Calu3 (cell line): ENCODE data around the gene LGALS12. TPM values are rescaled to one million over a fixed set of nuclear protein-coding genes. Genes with fewer than 3 reads are reported as not detected.

Experiments used
- BruUV-seq: library from RNA; stranded (reverse); fragments of 400-500 nt; replicated peaks from 2 replicates; lab custom pipeline; 2021; lab: Mats Ljungman, UMichigan
- CTCF ChIA-PET: fragments of 300-600 bp; sonication (Branson Sonifier 250); formaldehyde crosslinking; loops from one replicate; lab custom pipeline; 2022; ENCODE audit warnings: antibody characterized with exemption; lab: Charles Lee
- DNase-seq: peaks from one replicate; pipeline ENCODE4 v3.0.0; 2022
- H3K27ac Mint-ChIP-seq: one replicate; pipeline ENCODE4 v1.8.0; 2022; ENCODE audit warnings: mixed read lengths; ENCODE audit not compliant: unreplicated experiment
- H3K27me3 Mint-ChIP-seq: one replicate; pipeline ENCODE4 v1.8.0; 2022; ENCODE audit warnings: mixed read lengths; ENCODE audit not compliant: unreplicated experiment
- H3K36me3 Mint-ChIP-seq: one replicate; pipeline ENCODE4 v1.8.0; 2022; ENCODE audit warnings: mild to moderate bottlenecking, moderate library complexity, mixed read lengths; ENCODE audit not compliant: insufficient read depth, unreplicated experiment
- H3K4me1 Mint-ChIP-seq: one replicate; pipeline ENCODE4 v1.8.0; 2022; ENCODE audit warnings: mild to moderate bottlenecking, low read depth, mixed read lengths; ENCODE audit not compliant: unreplicated experiment
- H3K4me3 Mint-ChIP-seq: one replicate; pipeline ENCODE4 v1.8.0; 2022; ENCODE audit warnings: mild to moderate bottlenecking, low read depth, moderate library complexity, mixed read lengths; ENCODE audit not compliant: unreplicated experiment
- H3K9me3 Mint-ChIP-seq: one replicate; pipeline ENCODE4 v1.8.0; 2022; ENCODE audit warnings: low read depth, mixed read lengths; ENCODE audit not compliant: unreplicated experiment
- intact Hi-C: fragments of 100-400 bp; cut with micrococcal nuclease; formaldehyde crosslinking; loops from one replicate; pipeline ENCODE4 v1.10.0; 2022; ENCODE audit not compliant: unreplicated experiment
- total RNA-seq: library from RNA; stranded (reverse); gene quantifications from 2 replicates; pipeline ENCODE4 v1.2.3, GENCODE V29; 2022
- TF ChIP-seq, protein P1 (sequence below): fragments of 200-600 bp; IDR thresholded peaks from one replicate; pipeline ENCODE4 v1.8.0; 2022; ENCODE audit warnings: antibody characterized with exemption; ENCODE audit not compliant: unreplicated experiment

LGALS12 gene
- total RNA-seq, 1 experiment from 2014 or later, result not detected

DNA sequence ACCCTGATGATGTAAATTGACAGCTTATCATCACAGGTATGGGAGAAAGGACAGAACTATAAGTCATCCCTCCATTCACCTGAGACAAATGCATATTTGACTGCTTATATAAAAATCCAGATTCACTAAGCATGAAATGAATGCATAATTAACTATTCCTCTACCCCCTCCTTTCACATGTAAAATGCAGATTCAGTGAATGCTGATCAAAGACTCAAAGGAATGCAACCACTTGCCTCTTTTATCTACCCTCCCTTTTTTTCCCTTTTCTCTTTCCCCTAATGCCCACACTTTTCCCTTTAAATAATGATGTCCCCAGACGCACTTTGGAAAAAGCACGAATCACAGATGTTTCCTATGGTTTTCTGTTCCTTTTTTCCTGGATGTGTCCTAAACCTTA lies 26.2 kb downstream of the LGALS12 start:
- peak overlapping the region; percentile 84 for H3K27ac Mint-ChIP-seq
- TF ChIP-seq, protein P1, sequence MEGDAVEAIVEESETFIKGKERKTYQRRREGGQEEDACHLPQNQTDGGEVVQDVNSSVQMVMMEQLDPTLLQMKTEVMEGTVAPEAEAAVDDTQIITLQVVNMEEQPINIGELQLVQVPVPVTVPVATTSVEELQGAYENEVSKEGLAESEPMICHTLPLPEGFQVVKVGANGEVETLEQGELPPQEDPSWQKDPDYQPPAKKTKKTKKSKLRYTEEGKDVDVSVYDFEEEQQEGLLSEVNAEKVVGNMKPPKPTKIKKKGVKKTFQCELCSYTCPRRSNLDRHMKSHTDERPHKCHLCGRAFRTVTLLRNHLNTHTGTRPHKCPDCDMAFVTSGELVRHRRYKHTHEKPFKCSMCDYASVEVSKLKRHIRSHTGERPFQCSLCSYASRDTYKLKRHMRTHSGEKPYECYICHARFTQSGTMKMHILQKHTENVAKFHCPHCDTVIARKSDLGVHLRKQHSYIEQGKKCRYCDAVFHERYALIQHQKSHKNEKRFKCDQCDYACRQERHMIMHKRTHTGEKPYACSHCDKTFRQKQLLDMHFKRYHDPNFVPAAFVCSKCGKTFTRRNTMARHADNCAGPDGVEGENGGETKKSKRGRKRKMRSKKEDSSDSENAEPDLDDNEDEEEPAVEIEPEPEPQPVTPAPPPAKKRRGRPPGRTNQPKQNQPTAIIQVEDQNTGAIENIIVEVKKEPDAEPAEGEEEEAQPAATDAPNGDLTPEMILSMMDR, result no peak
- H3K9me3 Mint-ChIP-seq, result no peaks in the 10 kb centered on the region
- CTCF ChIA-PET, result no interaction called here
- H3K27me3 Mint-ChIP-seq, result no peaks in the 10 kb centered on the region
- peak overlapping the region; percentile 27 for H3K4me3 Mint-ChIP-seq
- peaks cover 43% of the 10 kb centered on the region for H3K36me3 Mint-ChIP-seq
- no peak for DNase-seq
- intact Hi-C loops, result loop anchor here (5.0 kb wide), 2 partner anchors 50 to 100 kb away; no protein-coding TSS in a partner anchor
- no TSS peak for BruUV-seq
- peaks cover 70% of the 10 kb centered on the region for H3K4me1 Mint-ChIP-seq

DNA sequence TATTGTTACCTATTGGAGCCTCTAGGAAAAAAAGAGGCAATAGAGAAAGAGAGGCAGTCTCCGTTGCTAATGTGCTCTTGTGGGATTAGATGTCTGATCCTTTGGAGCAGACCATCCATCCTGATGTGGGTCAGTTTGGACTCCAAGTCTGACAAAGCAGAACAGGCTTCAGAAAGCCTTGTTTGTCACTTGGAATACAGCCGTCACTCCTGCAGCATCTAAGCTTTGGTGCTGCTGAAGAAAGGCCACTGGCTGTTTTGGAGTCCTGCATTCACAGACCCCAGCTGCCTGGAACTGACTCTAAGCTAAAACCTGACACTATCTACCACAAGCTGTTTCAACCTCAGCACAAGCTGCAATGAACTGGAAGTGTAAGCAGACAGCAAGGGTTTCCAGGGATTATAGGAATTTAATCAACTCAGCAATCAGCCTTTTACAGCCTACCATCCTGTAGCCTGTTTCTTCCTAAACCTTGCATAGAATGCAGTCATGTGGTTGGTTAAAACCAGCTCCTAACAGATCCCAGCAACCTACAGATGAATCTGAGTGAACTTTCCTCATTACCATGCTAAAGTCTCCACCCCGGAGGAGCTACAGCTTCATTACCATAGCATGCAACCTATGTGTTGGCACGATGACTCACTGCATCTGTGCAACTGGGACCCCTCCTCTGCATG lies 27.1 kb downstream of the LGALS12 start:
- Mint-ChIP-seq H3K4me3 (peak overlapping the region; percentile 32), H3K27ac (peak overlapping the region; percentile 84), H3K36me3 (peaks cover 44% of the 10 kb centered on the region), H3K9me3 (no peaks in the 10 kb centered on the region), H3K27me3 (no peaks in the 10 kb centered on the region), H3K4me1 (peaks cover 72% of the 10 kb centered on the region)
- BruUV-seq, result no TSS peak
- TF ChIP-seq, protein P1, result no peak
- CTCF ChIA-PET, result interaction anchor here (1.0 to 1.2 kb wide), 2 partner anchors 18 to 54 kb away, joined by 3 to 4 read pairs; no protein-coding TSS in a partner anchor
- no peak for DNase-seq
- intact Hi-C loops, result loop anchor here (5.0 kb wide), 2 partner anchors 49 to 99 kb away; no protein-coding TSS in a partner anchor

DNA sequence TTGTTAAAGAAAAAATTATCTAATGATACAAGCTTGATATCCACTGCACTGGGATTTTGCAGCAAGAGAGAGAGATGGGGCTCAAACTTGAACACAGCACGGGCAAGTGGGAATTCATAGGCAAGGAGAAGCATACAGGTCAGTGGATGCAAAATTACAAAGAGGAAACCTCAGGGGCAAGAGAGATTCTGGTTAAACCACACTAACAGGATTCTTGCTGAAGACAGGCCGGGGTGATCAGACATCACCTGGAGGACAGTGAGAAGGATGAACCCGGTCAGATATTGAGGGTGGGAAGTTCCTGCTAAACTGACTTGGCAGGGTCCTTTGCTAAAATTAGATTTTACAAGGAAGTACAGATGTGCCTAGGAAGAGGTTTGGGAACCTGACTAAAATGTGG lies 28.2 kb downstream of the LGALS12 start:
- H3K4me3 Mint-ChIP-seq, result no peak overlapping the region
- H3K27me3 Mint-ChIP-seq, result no peaks in the 10 kb centered on the region
- no TSS peak for BruUV-seq
- intact Hi-C loops, result loop anchor here (5.0 kb wide), 2 partner anchors 48 to 98 kb away; no protein-coding TSS in a partner anchor
- CTCF ChIA-PET, result interaction anchor here (1.2 kb wide), 1 partner anchor 17 kb away, joined by 3 read pairs; no protein-coding TSS in a partner anchor
- TF ChIP-seq, protein P1, result no peak
- peaks cover 45% of the 10 kb centered on the region for H3K36me3 Mint-ChIP-seq
- no peak for DNase-seq
- peaks cover 65% of the 10 kb centered on the region for H3K4me1 Mint-ChIP-seq
- H3K27ac Mint-ChIP-seq, result peak overlapping the region; percentile 84
- H3K9me3 Mint-ChIP-seq, result no peaks in the 10 kb centered on the region

DNA sequence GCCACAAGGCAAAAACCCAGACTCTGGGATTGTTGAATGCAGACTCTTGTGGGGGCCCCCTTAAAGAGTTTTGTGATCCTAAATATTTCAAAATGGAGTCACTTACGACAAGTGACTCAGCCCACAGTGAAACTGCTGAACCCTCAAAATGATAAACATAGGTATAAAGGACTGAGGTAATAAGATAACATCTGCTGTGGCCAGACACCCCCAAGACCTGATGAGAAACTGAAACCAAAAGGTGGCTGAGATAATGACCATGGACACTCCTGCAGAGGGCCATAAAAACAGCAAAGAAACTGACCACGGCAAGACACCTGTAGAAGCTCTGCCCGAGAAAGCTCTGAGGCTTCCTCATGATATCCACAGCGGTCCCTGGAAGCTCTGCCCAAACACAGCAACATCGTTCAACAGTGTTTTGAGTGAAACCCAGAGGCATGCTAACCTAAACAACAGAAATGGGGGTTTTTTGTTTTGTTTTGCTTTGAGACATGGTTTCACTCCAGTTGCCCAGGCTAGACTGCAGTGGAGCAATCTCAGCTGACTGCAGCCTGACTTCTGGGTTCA lies 29.1 kb downstream of the LGALS12 start:
- intact Hi-C loops, result loop anchor here (5.0 kb wide), 2 partner anchors 47 to 97 kb away; no protein-coding TSS in a partner anchor
- peaks cover 38% of the 10 kb centered on the region for H3K36me3 Mint-ChIP-seq
- DNase-seq, result no peak
- TF ChIP-seq, protein P1, result no peak
- CTCF ChIA-PET, result no interaction called here
- H3K27me3 Mint-ChIP-seq, result no peaks in the 10 kb centered on the region
- no peak overlapping the region for H3K27ac Mint-ChIP-seq
- peaks cover 56% of the 10 kb centered on the region for H3K4me1 Mint-ChIP-seq
- H3K9me3 Mint-ChIP-seq, result no peaks in the 10 kb centered on the region
- no TSS peak for BruUV-seq
- no peak overlapping the region for H3K4me3 Mint-ChIP-seq
